OCI-LY7 (cell line): ENCODE results near the gene WWTR1. TPM values are rescaled to one million over a fixed set of nuclear protein-coding genes. Genes with fewer than 3 reads are reported as not detected.

Experiments
- BruUV-seq: library from RNA; stranded (reverse); fragments of 400-500 nt; replicated peaks from 2 replicates; lab custom pipeline; 2021; lab: Mats Ljungman, UMichigan
- CTCF ChIA-PET: fragments of 300-600 bp; sonication (Branson Sonifier 250); formaldehyde crosslinking; loops from one replicate; lab custom pipeline; 2022; ENCODE audit warnings: antibody characterized with exemption; ENCODE audit not compliant: unreplicated experiment; lab: Charles Lee
- POLR2A ChIA-PET: fragments of 300-600 bp; sonication (Branson Sonifier 250); formaldehyde crosslinking; loops from one replicate; lab custom pipeline; 2022; ENCODE audit warnings: antibody characterized with exemption; lab: Charles Lee
- DNase-seq: peaks from one replicate; pipeline ENCODE4 v3.0.0-alpha.2; 2015; ENCODE audit warnings: low spot score
- H2AFZ ChIP-seq: fragments of 200-600 bp; sonication (generic), shearing (Covaris generic); 2 replicates; pipeline ENCODE4 v1.6.1; 2014; ENCODE audit warnings: mild to moderate bottlenecking, antibody characterized with exemption, low read length, moderate library complexity
- H3K27ac ChIP-seq: fragments of 200-600 bp; sonication (generic); 2 replicates; pipeline ENCODE4 v1.5.1; 2014; ENCODE audit warnings: mixed run types, low read depth, mild to moderate bottlenecking, moderate library complexity, low read length, inconsistent platforms; ENCODE audit not compliant: poor library complexity, severe bottlenecking
- H3K36me3 ChIP-seq: fragments of 200-600 bp; sonication (generic); 2 replicates; pipeline ENCODE4 v1.6.1; 2014; ENCODE audit warnings: mild to moderate bottlenecking, antibody characterized with exemption, low read length, moderate library complexity, mixed read lengths; ENCODE audit not compliant: insufficient read depth
- H3K4me1 ChIP-seq: fragments of 200-600 bp; sonication (generic); 2 replicates; pipeline ENCODE4 v1.5.1; 2014; ENCODE audit warnings: mild to moderate bottlenecking, low read length; ENCODE audit not compliant: insufficient read depth, poor library complexity, severe bottlenecking
- H3K4me2 ChIP-seq: fragments of 200-600 bp; sonication (generic); 2 replicates; pipeline ENCODE4 v1.6.1; 2014; ENCODE audit warnings: mild to moderate bottlenecking, low read length
- H3K4me3 ChIP-seq: fragments of 200-600 bp; sonication (generic); 2 replicates; pipeline ENCODE4 v1.5.1; 2014; ENCODE audit warnings: mild to moderate bottlenecking, low read depth, low read length; ENCODE audit not compliant: poor library complexity, severe bottlenecking
- H3K79me2 ChIP-seq: fragments of 200-600 bp; sonication (generic); 2 replicates; pipeline ENCODE4 v1.6.1; 2016; ENCODE audit warnings: low read depth, mild to moderate bottlenecking, low read length, moderate library complexity, mixed read lengths; ENCODE audit not compliant: insufficient read depth
- H3K9me2 ChIP-seq: fragments of 200-600 bp; sonication (generic); 2 replicates; pipeline ENCODE4 v1.6.1; 2016; ENCODE audit warnings: mild to moderate bottlenecking, low read length, mixed read lengths; ENCODE audit not compliant: insufficient read depth
- H3K9me3 ChIP-seq: fragments of 200-600 bp; sonication (generic); 2 replicates; pipeline ENCODE4 v1.6.1; 2014; ENCODE audit warnings: mild to moderate bottlenecking, mixed run types, low read length, mixed read lengths
- H4K20me1 ChIP-seq: fragments of 200-600 bp; sonication (generic); 2 replicates; pipeline ENCODE4 v1.6.1; 2014; ENCODE audit warnings: mild to moderate bottlenecking, antibody characterized with exemption, low read length, moderate library complexity, mixed read lengths; ENCODE audit not compliant: insufficient read depth
- CTCF ChIP-seq: fragments of 200-600 bp; sonication (generic); conservative IDR thresholded peaks from 2 replicates; pipeline ENCODE4 v1.5.1; 2014; ENCODE audit warnings: mild to moderate bottlenecking, antibody characterized with exemption, low read length, moderate library complexity, mixed read lengths
- EZH2phosphoT487 ChIP-seq: fragments of 200-600 bp; sonication (generic); IDR thresholded peaks from 2 replicates; pipeline ENCODE4 v1.6.1; 2018; ENCODE audit warnings: low read depth, borderline replicate concordance, mild to moderate bottlenecking, mixed run types, antibody characterized with exemption, low read length, moderate library complexity, mixed read lengths
- intact Hi-C: fragments of 100-400 bp; cut with micrococcal nuclease; formaldehyde crosslinking; loops from one replicate; pipeline ENCODE4 v1.10.0; 2022; ENCODE audit not compliant: unreplicated experiment
- total RNA-seq, 2 experiments: library from RNA; depleted of rRNA in 1 of 2; stranded (reverse); fragments of >200 nt in 1 of 2; shearing (Covaris generic) in 1 of 2; gene quantifications; 2 replicates each; pipeline ENCODE4 v1.2.3, GENCODE V29; 2014 to 2022

Gene WWTR1
- total RNA-seq, 2 experiments from 2014 or later = 0.15 TPM; not detected in 1

- intact Hi-C loops = no loop called here
- TF ChIP-seq EZH2phosphoT487 (no peak), CTCF (no peak)
- H2AFZ ChIP-seq = no peak overlapping the region
- ChIA-PET CTCF (no interaction called here), POLR2A (no interaction called here)
- no peak overlapping the region for H3K27ac ChIP-seq
- no peaks in the 10 kb centered on the region for H3K36me3 ChIP-seq
- no peak overlapping the region for H3K4me3 ChIP-seq
- H4K20me1 ChIP-seq = no peaks in the 10 kb centered on the region
- 0 out of 2 replicates have a peak, but pooled peaks cover 3% of the 10 kb centered on the region for H3K9me2 ChIP-seq
- BruUV-seq = no TSS peak
- DNase-seq = no peak
- H3K4me2 ChIP-seq = no peak overlapping the region
- H3K4me1 ChIP-seq = no peaks in the 10 kb centered on the region
- no peaks in the 10 kb centered on the region for H3K79me2 ChIP-seq
- H3K9me3 ChIP-seq = no peaks in the 10 kb centered on the region
Measured at GRCh38 chr3:149596134-149596770, 61.6 kb downstream of the WWTR1 start.

- DNase-seq = no peak
- no peaks in the 10 kb centered on the region for H3K79me2 ChIP-seq
- TF ChIP-seq CTCF (no peak), EZH2phosphoT487 (no peak)
- no peak overlapping the region for H3K4me2 ChIP-seq
- no peak overlapping the region for H2AFZ ChIP-seq
- no peaks in the 10 kb centered on the region for H3K9me2 ChIP-seq
- no peak overlapping the region for H3K4me3 ChIP-seq
- ChIA-PET CTCF (no interaction called here), POLR2A (interaction anchor here (0.6 kb wide), 1 partner anchor 159 kb away, joined by 3 read pairs; the partner anchor contains the start of gene COMMD2)
- no peaks in the 10 kb centered on the region for H4K20me1 ChIP-seq
- intact Hi-C loops = no loop called here
- no peaks in the 10 kb centered on the region for H3K9me3 ChIP-seq
- BruUV-seq = no TSS peak
- no peak overlapping the region for H3K27ac ChIP-seq
- no peaks in the 10 kb centered on the region for H3K4me1 ChIP-seq
- H3K36me3 ChIP-seq = no peaks in the 10 kb centered on the region
Measured at GRCh38 chr3:149593418-149594160, 64.2 kb downstream of the WWTR1 start.
